Kidney (tissue), 22 donors: ENCODE results near the gene COL8A2. TPM values are rescaled to one million over a fixed set of nuclear protein-coding genes. Genes with fewer than 3 reads are reported as not detected.

Experiments
- DNase-seq, 5 donors: peaks; one replicate each; pipeline ENCODE4 v3.0.0-alpha.2; 2013 to 2020
- FAIRE-seq: peaks from 2 replicates; lab custom pipeline; 2012; peaks lifted over from hg19 to GRCh38; lab: Jason Lieb, UNC
- H3K27ac ChIP-seq, 2 donors: one replicate each; pipeline ENCODE4 v1.7.0; 2013; ENCODE audit warnings: low read depth in 2 of 2, low read length in 2 of 2, inconsistent platforms in 1 of 2
- H3K27me3 ChIP-seq: one replicate; pipeline ENCODE4 v1.7.1; 2013; ENCODE audit warnings: low read length, inconsistent platforms; ENCODE audit not compliant: control insufficient read depth, insufficient read depth
- H3K36me3 ChIP-seq, 3 donors: one replicate each; pipeline versions ENCODE4 v1.7.0 to v1.7.1; 2013; ENCODE audit warnings: low read length in 3 of 3, control low read depth in 1 of 3, inconsistent platforms in 1 of 3; ENCODE audit not compliant: insufficient read depth in 3 of 3, control insufficient read depth in 2 of 3
- H3K4me1 ChIP-seq, 3 donors: one replicate each; pipeline versions ENCODE4 v1.7.0 to v1.7.1; 2013; ENCODE audit warnings: low read length in 3 of 3, inconsistent platforms in 1 of 3, low read depth in 1 of 3; ENCODE audit not compliant: control insufficient read depth in 2 of 3, insufficient read depth in 2 of 3
- H3K4me3 ChIP-seq, 3 donors: one replicate each; pipeline versions ENCODE4 v1.7.0 to v1.8.1; 2013; ENCODE audit warnings: low read length in 3 of 3, control low read depth in 1 of 3, inconsistent platforms in 1 of 3
- H3K9ac ChIP-seq, 3 donors: one replicate each; pipeline versions ENCODE4 v1.7.0 to v1.7.1; 2013; ENCODE audit warnings: low read length in 3 of 3, control low read depth in 1 of 3, inconsistent platforms in 1 of 3
- H3K9me3 ChIP-seq, 3 donors: one replicate each; pipeline versions ENCODE4 v1.7.0 to v1.7.1; 2013; ENCODE audit warnings: low read length in 3 of 3, control low read depth in 1 of 3, inconsistent platforms in 1 of 3; ENCODE audit not compliant: control insufficient read depth in 2 of 3, insufficient read depth in 1 of 3
- CTCF ChIP-seq: IDR thresholded peaks from 3 replicates; pipeline ENCODE4 v1.5.1; 2012; ENCODE audit warnings: mild to moderate bottlenecking, moderate library complexity, borderline replicate concordance; ENCODE audit not compliant: insufficient read depth; ENCODE audit errors: extremely low read depth
- intact Hi-C: fragments of 100-400 bp; cut with DNase I; formaldehyde crosslinking; loops from one replicate; pipeline ENCODE4 v1.11.1; 2022
- long read RNA-seq, 10 donors: library from polyadenylated mRNA in 1 of 10; unstranded in 1 of 10; transcript quantifications; one replicate each; pipeline ENCODE4 v2.0.0 and lab custom pipeline, GENCODE V29; 2021 to 2026
- polyA plus RNA-seq: library from polyadenylated mRNA; stranded (reverse); fragments of 350-450 nt; fragmentation: Illumina TruSeq; extraction: RNeasy Lipid Tissue Mini Kit (QIAGEN cat#74804); gene quantifications from one replicate; pipeline ENCODE4 v1.2.3, GENCODE V29; 2014; ENCODE audit warnings: low read depth, low replicate concordance; ENCODE audit not compliant: insufficient read depth
- total RNA-seq: library from RNA; stranded (reverse); fragmentation: NEBNext Ultra II Directional; extraction: Animal tissue kit (Norgen Biotek cat#: 25700); gene quantifications from one replicate; pipeline ENCODE4 v1.2.1, GENCODE V29; 2021
- donor health status: control.
- donor health status: control.
- donor health status: control.
- donor health status: control.
- donor health status: control.
- donor health status: DM: yes; HTN: yes; CAD: no.
- donor health status: Normal renal cell carcinoma (clear cell type).

Gene COL8A2
- total RNA-seq (6.4 TPM), polyA plus RNA-seq (0.90 TPM)
- long read RNA-seq, donor 1, result 0 reads
- long read RNA-seq, donor 2, result 0 reads
- long read RNA-seq, donor 3, result 0 reads
- long read RNA-seq, donor 4, full-length matches to known transcripts, result 1 of 1 reads
- long read RNA-seq, donor 4, partial matches to known transcripts, result 0 of 1 reads
- long read RNA-seq, donor 4, other reads (novel, unspliced or antisense), result 0 of 1 reads
- long read RNA-seq, donor 5, result 0 reads
- long read RNA-seq, donor 6, result 0 reads
- long read RNA-seq, donor 7, full-length matches to known transcripts, result 3 of 7 reads
- long read RNA-seq, donor 7, partial matches to known transcripts, result 0 of 7 reads
- long read RNA-seq, donor 7, other reads (novel, unspliced or antisense), result 4 of 7 reads
- long read RNA-seq, donor 8, result 0 reads
- long read RNA-seq, donor 9, result 0 reads
- long read RNA-seq, donor 10, full-length matches to known transcripts, result 1 of 1 reads
- long read RNA-seq, donor 10, partial matches to known transcripts, result 0 of 1 reads
- long read RNA-seq, donor 10, other reads (novel, unspliced or antisense), result 0 of 1 reads

- TF ChIP-seq CTCF, result no peak
- H3K4me1 ChIP-seq, result peaks cover 0 to 4% (median 0%) of the 10 kb centered on the region in 3 donors
- peaks cover 3% of the 10 kb centered on the region for H3K27me3 ChIP-seq
- FAIRE-seq (no peak), DNase-seq (peak in 4 of 5 donors; percentile 29 to 78 (median 54))
- peak within 1 kb of the TSS in 1 of 3 donors; percentile 32 for H3K4me3 ChIP-seq
- no peaks in the 10 kb centered on the region for H3K9me3 ChIP-seq
- no peaks in the 10 kb centered on the region for H3K36me3 ChIP-seq
- no peak within 1 kb of the TSS for H3K9ac ChIP-seq
- intact Hi-C loops, result no loop called here
- no peak within 1 kb of the TSS for H3K27ac ChIP-seq
These were observed at the start of gene COL8A2 for GRCh38 chr1:36125129-36125991. Gene COL8A2 (minus strand): TSS chr1:36125222. CDS start chr1:36100242, 24,980 bp downstream.

DNA sequence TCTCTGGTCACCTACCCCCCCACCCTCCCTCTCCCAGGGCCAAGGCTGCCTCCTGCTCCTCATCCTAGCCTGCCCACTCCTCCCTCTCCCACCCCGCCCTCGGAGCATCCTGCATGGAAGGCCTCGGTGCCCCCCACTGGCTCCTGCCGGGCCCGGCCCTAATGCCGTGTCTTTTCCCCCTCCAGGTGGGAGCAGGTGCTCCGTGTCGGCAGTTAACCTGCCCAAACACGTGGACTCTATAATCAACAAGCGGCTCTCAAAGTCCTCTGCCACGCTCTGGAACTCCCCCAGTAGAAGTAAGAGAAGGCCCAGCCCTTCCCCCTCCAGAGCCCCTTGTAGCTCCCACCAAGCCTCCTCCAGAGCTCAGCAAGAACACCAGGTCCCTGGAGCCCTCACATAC, 49.7 kb upstream of the COL8A2 start:
- Histone ChIP-seq H3K4me3 (no peak overlapping the region), H3K27ac (peak overlapping the region in 1 of 2 donors; percentile 33), H3K4me1 (peaks cover 0 to 6% (median 4%) of the 10 kb centered on the region in 3 donors), H3K27me3 (no peaks in the 10 kb centered on the region), H3K9me3 (no peaks in the 10 kb centered on the region), H3K36me3 (peaks cover 9 to 36% (median 32%) of the 10 kb centered on the region in 3 donors), H3K9ac (no peak overlapping the region)
- DNase-seq (peak in 2 of 5 donors; percentile 29 to 51), FAIRE-seq (no peak)
- no peak for TF ChIP-seq CTCF
- intact Hi-C loops, result no loop called here

- DNase-seq, result no peak
- H3K9ac ChIP-seq, result no peak overlapping the region
- no peaks in the 10 kb centered on the region for H3K27me3 ChIP-seq
- intact Hi-C loops, result no loop called here
- no peak overlapping the region for H3K27ac ChIP-seq
- no peak for TF ChIP-seq CTCF
- no peak for FAIRE-seq
- no peak overlapping the region for H3K4me3 ChIP-seq
- peaks cover 9 to 32% (median 29%) of the 10 kb centered on the region in 3 donors for H3K36me3 ChIP-seq
- no peaks in the 10 kb centered on the region for H3K9me3 ChIP-seq
- peaks cover 0 to 6% (median 4%) of the 10 kb centered on the region in 3 donors for H3K4me1 ChIP-seq
These were observed 48.0 kb upstream of the COL8A2 start for GRCh38 chr1:36172983-36173382.
